K562 (cell line): ENCODE measurements around the gene OR2V2. TPM values are rescaled to one million over a fixed set of nuclear protein-coding genes. Genes with fewer than 3 reads are reported as not detected.
A peak's percentile ranks its signal among the peaks of the same experiment; 100 is the strongest.
"Not testable (repeated sequence)": the region's sequence is repeated elsewhere in the genome, so short reads cannot be mapped to it uniquely, and the experiment has no call there.

ENCODE experiments used
- ATF1 ChIP-seq, 2 experiments: fragments of 450-650 bp in 1 of 2; IDR thresholded peaks; 2 replicates each; pipeline ENCODE4 v1.6.1; 2016; ENCODE audit warnings: missing compliant biosample characterization in 1 of 2, missing genetic modification characterization in 1 of 2
- CTBP1 ChIP-seq: fragments of 450-650 bp; IDR thresholded peaks from 2 replicates; pipeline ENCODE4 v1.6.1; 2016; ENCODE audit warnings: borderline replicate concordance
- DMBX1 ChIP-seq: fragments of 250-450 bp; sonication (Bioruptor Pico); IDR thresholded peaks from 2 replicates; pipeline ENCODE4 v1.8.0; 2022; ENCODE audit warnings: inconsistent platforms, mild to moderate bottlenecking, moderate library complexity, borderline replicate concordance
- FOXK2 ChIP-seq, 2 experiments: fragments of 450-650 bp; IDR thresholded peaks in 1 of 2; conservative IDR thresholded peaks in 1 of 2; 2 replicates each; pipeline ENCODE4 v1.6.1; 2016; ENCODE audit warnings: low read depth in 2 of 2, mild to moderate bottlenecking in 1 of 2
- HDAC1 ChIP-seq, 2 experiments: fragments of 450-650 bp; IDR thresholded peaks; 2 replicates each; pipeline ENCODE4 v1.6.1; 2016 to 2017; ENCODE audit warnings: inconsistent platforms in 1 of 2, mild to moderate bottlenecking in 1 of 2, moderate library complexity in 1 of 2
- NCOA6 ChIP-seq: fragments of 450-650 bp; IDR thresholded peaks from 2 replicates; pipeline ENCODE4 v1.6.1; 2017; ENCODE audit warnings: mild to moderate bottlenecking
- POLR3A ChIP-seq: IDR thresholded peaks from 2 replicates; pipeline ENCODE4 v1.6.1; 2011; ENCODE audit warnings: borderline replicate concordance, mild to moderate bottlenecking, moderate library complexity; ENCODE audit not compliant: insufficient read length, insufficient read depth; ENCODE audit errors: extremely low read depth
- SIN3A ChIP-seq, 2 experiments: fragments of 150-350 bp in 1 of 2; IDR thresholded peaks; 2 replicates each; pipeline ENCODE4 v1.6.1; 2011 to 2016; ENCODE audit warnings: borderline replicate concordance in 2 of 2, low read depth in 2 of 2, low read length in 2 of 2, mild to moderate bottlenecking in 2 of 2, moderate library complexity in 2 of 2; ENCODE audit not compliant: control insufficient read depth in 1 of 2
- SRF ChIP-seq, 2 experiments: fragments of 250-450, 450-650 bp in 1 of 2; sonication (Bioruptor Pico) in 1 of 2; sonication (generic) in 1 of 2; formaldehyde crosslinking; IDR thresholded peaks; 2 replicates each; pipeline versions ENCODE4 v1.5.0 to v1.5.1; 2020 to 2022; ENCODE audit warnings: mild to moderate bottlenecking in 1 of 2, missing genetic modification reagents in 1 of 2
- STAT5A ChIP-seq: IDR thresholded peaks from 2 replicates; pipeline ENCODE4 v1.6.1; 2012; ENCODE audit warnings: low read length, inconsistent platforms, borderline replicate concordance
- TEAD1 ChIP-seq, 2 experiments: fragments of 450-650 bp in 1 of 2; sonication (generic) in 1 of 2; formaldehyde crosslinking; IDR thresholded peaks; 2 replicates each; pipeline versions ENCODE4 v1.4.0 to v1.8.0; 2020 to 2022; ENCODE audit warnings: mild to moderate bottlenecking in 2 of 2, missing genetic modification reagents in 1 of 2
- TOE1 ChIP-seq, 2 experiments: fragments of 450-650 bp in 1 of 2; sonication (generic) in 1 of 2; formaldehyde crosslinking in 1 of 2; IDR thresholded peaks; 2 replicates each; pipeline versions ENCODE4 v1.7.1 to v1.8.0; 2016 to 2022; ENCODE audit warnings: borderline replicate concordance in 2 of 2, mild to moderate bottlenecking in 2 of 2, antibody characterized with exemption in 1 of 2, inconsistent platforms in 1 of 2, low read depth in 1 of 2, missing genetic modification reagents in 1 of 2, moderate library complexity in 1 of 2
- polyA plus RNA-seq, 8 experiments: library from polyadenylated mRNA; depleted of rRNA in 4 of 8; stranded (reverse) in 5 of 8; unstranded in 3 of 8; fragments of >200 nt; fragmentation: Nextera tagmentation in 2 of 8; fragmentation: Illumina TruSeq in 1 of 8; extraction: Ambion mirVana in 2 of 8; extraction: Trizol in 1 of 8; gene quantifications; 2 replicates each; pipeline versions ENCODE4 v1.2.1 to v1.2.3, GENCODE V29; 2011 to 2014; ENCODE audit warnings: inconsistent platforms in 1 of 8, missing spikeins in 1 of 8
- total RNA-seq, 7 experiments: library from RNA; depleted of rRNA in 6 of 7; stranded (reverse); fragments of >200 nt in 6 of 7; fragmentation: Illumina TruSeq in 2 of 7; extraction: Trizol in 2 of 7; gene quantifications; 2 replicates each; pipeline versions ENCODE4 v1.2.1 to v1.2.3, GENCODE V29; 2011 to 2021; ENCODE audit warnings: low replicate concordance in 1 of 7
- TF ChIP-seq, protein P1 (sequence below): fragments of 450-650 bp; IDR thresholded peaks from 2 replicates; pipeline ENCODE4 v1.6.1; 2018; ENCODE audit not compliant: partially characterized antibody
- TF ChIP-seq, protein P2 (sequence below), 2 experiments: fragments of 450-650 bp; conservative IDR thresholded peaks; 2 replicates each; pipeline ENCODE4 v1.6.1; 2017; ENCODE audit warnings: mild to moderate bottlenecking in 2 of 2, moderate library complexity in 2 of 2

The OR2V2 gene
- total and polyA plus RNA-seq, 9 of the 15 experiments (the other 6 are each of a cell fraction or from before 2014, with no cell fraction given) = 0.01 TPM; not detected in 8

DNA sequence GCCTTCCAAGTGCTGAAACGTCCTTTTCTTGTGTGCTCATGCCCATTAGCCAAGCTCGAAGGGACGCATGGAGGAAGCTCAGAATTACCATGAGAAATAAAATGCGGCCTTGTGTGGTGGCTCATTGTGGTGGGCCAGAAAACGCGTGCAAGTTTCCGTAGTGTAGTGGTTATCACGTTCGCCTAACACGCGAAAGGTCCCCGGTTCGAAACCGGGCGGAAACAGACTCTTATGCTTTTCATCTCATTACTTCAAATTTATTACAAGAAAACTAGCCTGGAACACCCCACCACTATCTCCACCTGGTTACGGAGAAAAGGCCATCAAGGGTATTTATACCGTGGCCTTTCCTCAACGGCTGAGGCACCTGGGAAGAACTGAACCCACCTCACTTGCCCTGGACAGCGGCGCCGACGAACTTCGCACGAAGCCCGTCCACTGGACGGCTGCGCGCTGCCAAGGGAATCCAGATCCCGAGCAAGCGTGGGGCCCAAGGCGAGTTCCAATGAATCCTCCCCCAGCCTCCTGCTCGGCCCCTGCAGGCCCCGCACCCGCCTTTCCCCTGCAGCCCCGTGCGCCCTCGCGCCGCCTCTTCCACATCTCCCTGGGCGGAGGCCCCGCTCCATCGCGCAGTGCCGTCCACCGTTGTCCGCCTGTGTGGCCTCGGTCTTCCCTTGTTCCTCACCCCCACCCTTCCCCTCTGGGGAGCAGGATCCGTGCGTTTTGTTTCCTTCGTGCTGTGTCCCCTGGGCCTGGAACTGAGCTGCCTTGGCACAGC is 22.3 kb downstream of the OR2V2 start (continued):
- TF ChIP-seq HDAC1 (IDR thresholded peaks at IDR 0.05) (peak in 1 of 2 experiments; percentile 41; a peak in 1 of 4 replicates), NCOA6 (peak; percentile 96), TEAD1 (CRISPR knock-in tag; IDR thresholded peaks at IDR 0.05) (0 out of 4 replicates have a peak, but pooled peaks of 1 of the 2 experiments have one; percentile 50), FOXK2 (conservative IDR thresholded peaks at IDR 0.05 in 1 of 2, IDR thresholded peaks at IDR 0.05 in 1 of 2; ENCODE audit: low read depth in 2 of 2) (0 out of 4 replicates have a peak, but pooled peaks of 1 of the 2 experiments have one; percentile 19), ATF1 (tag; IDR thresholded peaks at IDR 0.05) (peak; percentile 36), STAT5A (0 out of 2 replicates have a peak, but pooled peaks have one; percentile 18), SRF (CRISPR knock-in tag; IDR thresholded peaks at IDR 0.05) (0 out of 4 replicates have a peak, but pooled peaks of 1 of the 2 experiments have one; percentile 22), DMBX1 (CRISPR knock-in tag) (peak; percentile 48; the same call in 1 of the 2 replicates), TOE1 (IDR thresholded peaks at IDR 0.05; ENCODE audit: borderline replicate concordance) (peak; percentile 26; the same call in 1 of the 2 replicates), POLR3A (peak; percentile 74), SIN3A (IDR thresholded peaks at IDR 0.05; ENCODE audit: borderline replicate concordance in 2 of 2, control insufficient read depth in 1 of 2, low read depth in 2 of 2, low read length in 2 of 2) (0 out of 4 replicates have a peak, but pooled peaks of 1 of the 2 experiments have one; percentile 14), CTBP1 (peak; percentile 80)
- TF ChIP-seq, protein P1, sequence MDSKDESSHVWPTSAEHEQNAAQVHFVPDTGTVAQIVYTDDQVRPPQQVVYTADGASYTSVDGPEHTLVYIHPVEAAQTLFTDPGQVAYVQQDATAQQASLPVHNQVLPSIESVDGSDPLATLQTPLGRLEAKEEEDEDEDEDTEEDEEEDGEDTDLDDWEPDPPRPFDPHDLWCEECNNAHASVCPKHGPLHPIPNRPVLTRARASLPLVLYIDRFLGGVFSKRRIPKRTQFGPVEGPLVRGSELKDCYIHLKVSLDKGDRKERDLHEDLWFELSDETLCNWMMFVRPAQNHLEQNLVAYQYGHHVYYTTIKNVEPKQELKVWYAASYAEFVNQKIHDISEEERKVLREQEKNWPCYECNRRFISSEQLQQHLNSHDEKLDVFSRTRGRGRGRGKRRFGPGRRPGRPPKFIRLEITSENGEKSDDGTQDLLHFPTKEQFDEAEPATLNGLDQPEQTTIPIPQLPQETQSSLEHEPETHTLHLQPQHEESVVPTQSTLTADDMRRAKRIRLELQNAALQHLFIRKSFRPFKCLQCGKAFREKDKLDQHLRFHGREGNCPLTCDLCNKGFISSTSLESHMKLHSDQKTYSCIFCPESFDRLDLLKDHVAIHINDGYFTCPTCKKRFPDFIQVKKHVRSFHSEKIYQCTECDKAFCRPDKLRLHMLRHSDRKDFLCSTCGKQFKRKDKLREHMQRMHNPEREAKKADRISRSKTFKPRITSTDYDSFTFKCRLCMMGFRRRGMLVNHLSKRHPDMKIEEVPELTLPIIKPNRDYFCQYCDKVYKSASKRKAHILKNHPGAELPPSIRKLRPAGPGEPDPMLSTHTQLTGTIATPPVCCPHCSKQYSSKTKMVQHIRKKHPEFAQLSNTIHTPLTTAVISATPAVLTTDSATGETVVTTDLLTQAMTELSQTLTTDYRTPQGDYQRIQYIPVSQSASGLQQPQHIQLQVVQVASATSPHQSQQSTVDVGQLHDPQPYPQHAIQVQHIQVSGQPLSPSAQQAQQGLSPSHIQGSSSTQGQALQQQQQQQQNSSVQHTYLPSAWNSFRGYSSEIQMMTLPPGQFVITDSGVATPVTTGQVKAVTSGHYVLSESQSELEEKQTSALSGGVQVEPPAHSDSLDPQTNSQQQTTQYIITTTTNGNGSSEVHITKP = peak; percentile 26
- TF ChIP-seq ATF1 (CRISPR knock-in tag; IDR thresholded peaks at IDR 0.05); TOE1 (CRISPR knock-in tag; IDR thresholded peaks at IDR 0.05; ENCODE audit: borderline replicate concordance, low read depth): not testable (repeated sequence)
- TF ChIP-seq, protein P2, sequence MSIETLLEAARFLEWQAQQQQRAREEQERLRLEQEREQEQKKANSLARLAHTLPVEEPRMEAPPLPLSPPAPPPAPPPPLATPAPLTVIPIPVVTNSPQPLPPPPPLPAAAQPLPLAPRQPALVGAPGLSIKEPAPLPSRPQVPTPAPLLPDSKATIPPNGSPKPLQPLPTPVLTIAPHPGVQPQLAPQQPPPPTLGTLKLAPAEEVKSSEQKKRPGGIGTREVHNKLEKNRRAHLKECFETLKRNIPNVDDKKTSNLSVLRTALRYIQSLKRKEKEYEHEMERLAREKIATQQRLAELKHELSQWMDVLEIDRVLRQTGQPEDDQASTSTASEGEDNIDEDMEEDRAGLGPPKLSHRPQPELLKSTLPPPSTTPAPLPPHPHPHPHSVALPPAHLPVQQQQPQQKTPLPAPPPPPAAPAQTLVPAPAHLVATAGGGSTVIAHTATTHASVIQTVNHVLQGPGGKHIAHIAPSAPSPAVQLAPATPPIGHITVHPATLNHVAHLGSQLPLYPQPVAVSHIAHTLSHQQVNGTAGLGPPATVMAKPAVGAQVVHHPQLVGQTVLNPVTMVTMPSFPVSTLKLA (conservative IDR thresholded peaks at IDR 0.05) = peak; percentile 15 to 37; a peak in 2 of 4 replicates
